ENCODE measurements around the gene IGF1R. TPM values are rescaled to one million over a fixed set of nuclear protein-coding genes. Genes with fewer than 3 reads are reported as not detected.

Gene IGF1R
- total RNA-seq, 1 donor from 2014 or later: 23.5 TPM

GRCh38 chr15:98778960-98779359 lies 130.6 kb downstream of the IGF1R start:
- Mint-ChIP-seq H3K9me3 (peaks cover 2% of the 10 kb centered on the region), H3K4me3 (no peak overlapping the region), H3K27ac (no peak overlapping the region), H3K27me3 (ENCODE audit: insufficient read depth, low read depth) (peaks cover 6% of the 10 kb centered on the region), H3K4me1 (peaks cover 41% of the 10 kb centered on the region), H3K36me3 (peaks cover 9% of the 10 kb centered on the region)
- Histone ChIP-seq H3K4me1 (peaks cover 9% of the 10 kb centered on the region), H3K36me3 (no peaks in the 10 kb centered on the region), H3F3A (ENCODE audit: low read depth) (peaks cover 22% of the 10 kb centered on the region), H3K9me3 (ENCODE audit: low read depth) (no peaks in the 10 kb centered on the region), H3K9ac (no peak overlapping the region), H3K79me2 (ENCODE audit: low read depth) (peaks cover 91% of the 10 kb centered on the region), H3K27me3 (no peaks in the 10 kb centered on the region), H2AFZ (replicated peaks) (no peak overlapping the region), H3K4me2 (no peak overlapping the region), H3K27ac (no peak overlapping the region), H4K20me1 (ENCODE audit: low read depth) (peaks cover 97% of the 10 kb centered on the region), H3K4me3 (no peak overlapping the region)
- no peak for TF ChIP-seq EZH2phosphoT487 (IDR thresholded peaks at IDR 0.05)
- TF ChIP-seq CTCF (IDR thresholded peaks at IDR 0.05): no peak
- TF ChIP-seq EZH2 (IDR thresholded peaks at IDR 0.05): no peak
- DNase-seq (ENCODE audit: low spot score): no peak

- peaks cover 9% of the 10 kb centered on the region for H3K36me3 Mint-ChIP-seq
- H4K20me1 ChIP-seq (ENCODE audit: low read depth): peaks cover 97% of the 10 kb centered on the region
- peaks cover 2% of the 10 kb centered on the region for H3K9me3 Mint-ChIP-seq
- H3K4me3 ChIP-seq: no peak overlapping the region
- no peak overlapping the region for H3K27ac Mint-ChIP-seq
- no peak for TF ChIP-seq EZH2phosphoT487 (IDR thresholded peaks at IDR 0.05)
- TF ChIP-seq EZH2 (IDR thresholded peaks at IDR 0.05): no peak
- peak; percentile 94 for TF ChIP-seq CTCF (IDR thresholded peaks at IDR 0.05)
- H3K27me3 ChIP-seq: no peaks in the 10 kb centered on the region
- no peaks in the 10 kb centered on the region for H3K9me3 ChIP-seq (ENCODE audit: low read depth)
- H2AFZ ChIP-seq (replicated peaks): no peak overlapping the region
- no peak overlapping the region for H3K27ac ChIP-seq
- peaks cover 9% of the 10 kb centered on the region for H3K4me1 ChIP-seq
- peak overlapping the region; percentile 54 for H3K4me3 Mint-ChIP-seq
- H3K36me3 ChIP-seq: no peaks in the 10 kb centered on the region
- peak; percentile 88 for DNase-seq (ENCODE audit: low spot score)
- peaks cover 38% of the 10 kb centered on the region for H3K4me1 Mint-ChIP-seq
- peaks cover 21% of the 10 kb centered on the region for H3F3A ChIP-seq (ENCODE audit: low read depth)
- H3K4me2 ChIP-seq: no peak overlapping the region
- no peak overlapping the region for H3K9ac ChIP-seq
- H3K27me3 Mint-ChIP-seq (ENCODE audit: insufficient read depth, low read depth): peaks cover 6% of the 10 kb centered on the region
- H3K79me2 ChIP-seq (ENCODE audit: low read depth): peaks cover 91% of the 10 kb centered on the region
These were observed 131.2 kb downstream of the IGF1R start for GRCh38 chr15:98779463-98780071.

- H3K36me3 ChIP-seq: no peaks in the 10 kb centered on the region
- Mint-ChIP-seq H3K4me1 (peaks cover 49% of the 10 kb centered on the region), H3K4me3 (no peak overlapping the region), H3K27me3 (ENCODE audit: insufficient read depth, low read depth) (peaks cover 4% of the 10 kb centered on the region), H3K36me3 (peaks cover 9% of the 10 kb centered on the region), H3K9me3 (peaks cover 2% of the 10 kb centered on the region), H3K27ac (no peak overlapping the region)
- no peak overlapping the region for H2AFZ ChIP-seq (replicated peaks)
- peaks cover 95% of the 10 kb centered on the region for H4K20me1 ChIP-seq (ENCODE audit: low read depth)
- no peak overlapping the region for H3K9ac ChIP-seq
- DNase-seq (ENCODE audit: low spot score): no peak
- H3K9me3 ChIP-seq (ENCODE audit: low read depth): no peaks in the 10 kb centered on the region
- H3F3A ChIP-seq (ENCODE audit: low read depth): peaks cover 42% of the 10 kb centered on the region
- no peak overlapping the region for H3K4me2 ChIP-seq
- no peak overlapping the region for H3K4me3 ChIP-seq
- TF ChIP-seq EZH2phosphoT487 (IDR thresholded peaks at IDR 0.05) (no peak), EZH2 (IDR thresholded peaks at IDR 0.05) (no peak), CTCF (IDR thresholded peaks at IDR 0.05) (no peak)
- peaks cover 89% of the 10 kb centered on the region for H3K79me2 ChIP-seq (ENCODE audit: low read depth)
- peaks cover 29% of the 10 kb centered on the region for H3K4me1 ChIP-seq
- no peaks in the 10 kb centered on the region for H3K27me3 ChIP-seq
- no peak overlapping the region for H3K27ac ChIP-seq
These were observed 133.5 kb downstream of the IGF1R start for GRCh38 chr15:98781838-98782237.

Data from neural progenitor cell (in vitro differentiated cells).